ENCODE results near the gene ABCC2. TPM values are rescaled to one million over a fixed set of nuclear protein-coding genes. Genes with fewer than 3 reads are reported as not detected.

The ABCC2 gene
- total RNA-seq, 4 donors from 2014 or later = 0.32 to 2.9 (median 0.42) TPM

DNA sequence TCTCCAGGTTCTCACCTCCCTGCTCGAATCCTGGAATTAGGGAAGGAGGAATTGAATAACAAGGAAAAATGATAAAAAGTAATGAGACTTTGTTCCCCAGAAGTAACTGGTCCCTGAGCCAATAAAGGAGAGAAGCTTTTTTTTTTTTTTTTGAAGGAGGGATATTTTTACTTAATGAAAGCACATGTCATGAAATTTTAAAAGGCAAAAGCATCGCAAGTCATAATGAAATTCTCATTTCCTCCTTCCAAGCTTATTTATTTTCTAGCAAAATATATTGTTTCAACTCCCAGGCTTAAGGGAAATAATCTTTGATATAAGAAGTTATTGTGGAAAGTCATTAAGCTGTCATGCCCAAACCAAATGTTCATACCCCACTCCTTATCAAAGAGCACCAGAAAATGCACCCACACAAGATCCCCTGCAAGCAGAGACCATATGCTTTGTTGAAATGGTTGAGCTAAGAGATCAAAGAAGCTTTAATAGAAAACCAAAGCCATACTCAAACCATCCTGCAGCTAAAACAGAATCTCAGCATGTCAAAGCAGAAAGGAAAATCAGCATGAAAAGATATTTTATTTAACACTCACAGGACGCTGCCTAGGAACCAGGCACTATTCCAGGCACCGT, 16.7 kb upstream of the ABCC2 start:
- WGBS = 56% methylated on average over 4 of the region's 4 CpGs
- TF ChIP-seq EP300 (IDR thresholded peaks at IDR 0.05) (no peak), POLR2AphosphoS5 (IDR thresholded peaks at IDR 0.05) (no peak), POLR2A (IDR thresholded peaks at IDR 0.05; ENCODE audit: low read depth) (no peak)
- TF ChIP-seq, protein P1, sequence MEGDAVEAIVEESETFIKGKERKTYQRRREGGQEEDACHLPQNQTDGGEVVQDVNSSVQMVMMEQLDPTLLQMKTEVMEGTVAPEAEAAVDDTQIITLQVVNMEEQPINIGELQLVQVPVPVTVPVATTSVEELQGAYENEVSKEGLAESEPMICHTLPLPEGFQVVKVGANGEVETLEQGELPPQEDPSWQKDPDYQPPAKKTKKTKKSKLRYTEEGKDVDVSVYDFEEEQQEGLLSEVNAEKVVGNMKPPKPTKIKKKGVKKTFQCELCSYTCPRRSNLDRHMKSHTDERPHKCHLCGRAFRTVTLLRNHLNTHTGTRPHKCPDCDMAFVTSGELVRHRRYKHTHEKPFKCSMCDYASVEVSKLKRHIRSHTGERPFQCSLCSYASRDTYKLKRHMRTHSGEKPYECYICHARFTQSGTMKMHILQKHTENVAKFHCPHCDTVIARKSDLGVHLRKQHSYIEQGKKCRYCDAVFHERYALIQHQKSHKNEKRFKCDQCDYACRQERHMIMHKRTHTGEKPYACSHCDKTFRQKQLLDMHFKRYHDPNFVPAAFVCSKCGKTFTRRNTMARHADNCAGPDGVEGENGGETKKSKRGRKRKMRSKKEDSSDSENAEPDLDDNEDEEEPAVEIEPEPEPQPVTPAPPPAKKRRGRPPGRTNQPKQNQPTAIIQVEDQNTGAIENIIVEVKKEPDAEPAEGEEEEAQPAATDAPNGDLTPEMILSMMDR (IDR thresholded peaks at IDR 0.05) = no peak
- Histone ChIP-seq H3K9me3 (no peaks in the 10 kb centered on the region), H3K4me1 (no peaks in the 10 kb centered on the region), H3K36me3 (peaks cover 0 to 4% (median 2%) of the 10 kb centered on the region in 4 donors), H3K4me3 (no peak overlapping the region), H3K27ac (replicated peaks in 1 of 4) (no peak overlapping the region), H3K27me3 (no peaks in the 10 kb centered on the region)
- intact Hi-C loops (cut with DNase I) = no loop called here
- no peak for DNase-seq (ENCODE audit: extremely low spot score)

- TF ChIP-seq POLR2A (IDR thresholded peaks at IDR 0.05; ENCODE audit: low read depth) = no peak
- no peak for TF ChIP-seq POLR2AphosphoS5 (IDR thresholded peaks at IDR 0.05)
- TF ChIP-seq EP300 (IDR thresholded peaks at IDR 0.05) = no peak
- TF ChIP-seq, protein P1 (IDR thresholded peaks at IDR 0.05) = no peak
- WGBS = 76% methylated on average over 8 of the region's 8 CpGs
- no peak for DNase-seq (ENCODE audit: extremely low spot score)
- H3K4me1 ChIP-seq = no peaks in the 10 kb centered on the region
- no peaks in the 10 kb centered on the region for H3K9me3 ChIP-seq
- intact Hi-C loops (cut with DNase I) = no loop called here
- H3K27ac ChIP-seq (replicated peaks in 1 of 4) = no peak overlapping the region
- no peak overlapping the region for H3K4me3 ChIP-seq
- no peaks in the 10 kb centered on the region for H3K27me3 ChIP-seq
- peaks cover 0 to 4% (median 0%) of the 10 kb centered on the region in 4 donors for H3K36me3 ChIP-seq
Observed at GRCh38 chr10:99766302-99766681, 16.1 kb upstream of the ABCC2 start.

DNA sequence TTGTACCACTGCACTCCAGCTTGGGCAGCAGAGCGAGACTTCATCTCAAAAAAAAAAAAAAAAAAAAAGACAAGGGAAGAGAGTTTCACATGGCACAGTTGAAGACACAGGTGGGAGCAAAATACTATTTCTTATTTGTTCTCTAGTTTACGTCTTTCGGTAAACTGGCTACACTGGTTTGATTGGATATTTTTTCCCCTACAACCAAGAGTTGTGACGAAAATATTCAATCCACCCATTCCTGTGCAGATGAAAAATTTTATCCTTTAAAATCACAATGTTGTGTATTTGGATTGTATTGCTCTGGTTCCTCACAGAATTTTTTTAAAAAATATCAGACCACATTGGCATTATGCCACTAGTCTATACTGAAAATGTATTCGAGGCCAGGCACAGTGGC, 14.5 kb upstream of the ABCC2 start:
- no peak overlapping the region for H3K27ac ChIP-seq (replicated peaks in 1 of 4)
- TF ChIP-seq POLR2A (IDR thresholded peaks at IDR 0.05; ENCODE audit: low read depth) (no peak), EP300 (IDR thresholded peaks at IDR 0.05) (no peak), POLR2AphosphoS5 (IDR thresholded peaks at IDR 0.05) (no peak)
- TF ChIP-seq, protein P1 (IDR thresholded peaks at IDR 0.05) = no peak
- DNase-seq (ENCODE audit: extremely low spot score) = no peak
- intact Hi-C loops (cut with DNase I) = no loop called here
- no peak overlapping the region for H3K4me3 ChIP-seq
- no peaks in the 10 kb centered on the region for H3K9me3 ChIP-seq
- 73% methylated on average over 5 of the region's 5 CpGs for WGBS
- no peaks in the 10 kb centered on the region for H3K36me3 ChIP-seq
- H3K4me1 ChIP-seq = no peaks in the 10 kb centered on the region
- no peaks in the 10 kb centered on the region for H3K27me3 ChIP-seq

GRCh38 chr10:99768556-99768955, 13.9 kb upstream of the ABCC2 start:
- no peak for DNase-seq (ENCODE audit: extremely low spot score)
- TF ChIP-seq, protein P1 (IDR thresholded peaks at IDR 0.05) = no peak
- no peak for TF ChIP-seq POLR2A (IDR thresholded peaks at IDR 0.05; ENCODE audit: low read depth)
- no peak for TF ChIP-seq EP300 (IDR thresholded peaks at IDR 0.05)
- no peak for TF ChIP-seq POLR2AphosphoS5 (IDR thresholded peaks at IDR 0.05)
- Histone ChIP-seq H3K36me3 (no peaks in the 10 kb centered on the region), H3K4me1 (no peaks in the 10 kb centered on the region), H3K27ac (replicated peaks in 1 of 4) (no peak overlapping the region), H3K9me3 (no peaks in the 10 kb centered on the region), H3K27me3 (no peaks in the 10 kb centered on the region), H3K4me3 (no peak overlapping the region)
- intact Hi-C loops (cut with DNase I) = no loop called here
- WGBS = 59% methylated on average over 2 of the region's 2 CpGs

GRCh38 chr10:99769706-99770105, 12.7 kb upstream of the ABCC2 start:
- 83% methylated on average over 5 of the region's 5 CpGs for WGBS
- H3K9me3 ChIP-seq = no peaks in the 10 kb centered on the region
- H3K27me3 ChIP-seq = no peaks in the 10 kb centered on the region
- no peak overlapping the region for H3K4me3 ChIP-seq
- no peak for DNase-seq (ENCODE audit: extremely low spot score)
- H3K27ac ChIP-seq (replicated peaks in 1 of 4) = no peak overlapping the region
- no peaks in the 10 kb centered on the region for H3K4me1 ChIP-seq
- intact Hi-C loops (cut with DNase I) = no loop called here
- no peaks in the 10 kb centered on the region for H3K36me3 ChIP-seq
- TF ChIP-seq, protein P1 (IDR thresholded peaks at IDR 0.05) = no peak
- TF ChIP-seq EP300 (IDR thresholded peaks at IDR 0.05) (no peak), POLR2A (IDR thresholded peaks at IDR 0.05; ENCODE audit: low read depth) (no peak), POLR2AphosphoS5 (IDR thresholded peaks at IDR 0.05) (no peak)
